ENCODE data around the gene HTRA3. TPM values are rescaled to one million over a fixed set of nuclear protein-coding genes. Genes with fewer than 3 reads are reported as not detected.

HTRA3 gene
- total and polyA plus RNA-seq, 2 of the 8 experiments (the other 6 are each of a cell fraction or from before 2014, with no cell fraction given), result 3.2 to 5.8 TPM

DNA sequence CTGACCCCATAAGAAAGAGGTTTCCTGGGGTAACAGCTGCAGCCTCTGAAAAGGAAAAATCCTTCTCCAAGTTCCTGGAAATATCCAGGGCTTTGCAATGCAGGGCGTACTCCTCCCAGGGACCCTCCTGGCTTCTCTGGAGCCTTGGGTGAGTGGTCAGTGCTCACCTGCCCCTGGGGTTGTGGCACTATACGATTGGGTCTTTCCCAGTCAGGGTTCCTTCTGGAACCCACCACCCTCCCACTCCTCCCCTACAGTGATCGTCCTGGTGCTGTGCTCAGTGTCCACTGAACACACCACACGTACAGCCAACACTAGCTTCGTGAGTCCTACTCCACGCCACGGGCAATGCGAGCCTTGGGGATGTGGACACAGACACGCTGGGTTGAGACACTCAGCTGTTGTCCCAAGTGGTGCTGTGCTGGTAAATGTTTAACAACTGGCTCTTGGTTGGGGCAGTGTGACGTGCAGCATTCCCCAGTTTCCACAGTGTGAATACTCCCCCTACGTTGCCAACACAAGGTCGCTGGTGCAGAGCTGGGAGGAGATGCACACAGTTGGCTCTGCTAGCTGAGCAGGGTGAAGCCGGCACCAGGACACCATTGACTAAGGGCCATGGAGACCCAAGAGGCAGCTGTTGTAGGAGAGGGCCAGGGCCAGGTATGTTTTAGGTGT lies 65.4 kb downstream of the HTRA3 start:
- WGBS, 2 experiments (ENCODE audit: extremely low coverage in 1 of 2, insufficient coverage in 1 of 2, insufficient read length in 1 of 2, insufficient replicate concordance in 2 of 2, low coverage in 1 of 2, low lambda C conversion rate in 2 of 2, missing lambda C conversion rate in 1 of 2), result 89% methylated on average over 13 of the region's 13 CpGs; no CpG with 5 or more reads in 1 of the 2 experiments
- H4K5ac ChIP-seq (ENCODE audit: insufficient read length, low read depth, low read length), result no peak overlapping the region
- 0 out of 2 replicates have a peak overlapping the region, but pooled peaks have one; percentile 41 for H4K8ac ChIP-seq (ENCODE audit: extremely low read depth, insufficient read depth, low read length)
- H2BK20ac ChIP-seq (ENCODE audit: low read length), result no peak overlapping the region
- H3K27me3 ChIP-seq (replicated peaks in 1 of 4; ENCODE audit: control insufficient read depth in 3 of 4, extremely low read depth in 1 of 4, insufficient read depth in 3 of 4, low read length in 3 of 4), result no peaks in the 10 kb centered on the region
- no peaks in the 10 kb centered on the region for H3K79me2 ChIP-seq (ENCODE audit: control insufficient read depth in 1 of 2, insufficient read depth in 2 of 2, low read length in 2 of 2)
- H4K20me1 ChIP-seq (replicated peaks in 1 of 2; ENCODE audit: control insufficient read depth in 1 of 2, insufficient read depth in 2 of 2, low read length in 2 of 2), result no peaks in the 10 kb centered on the region
- peak overlapping the region; percentile 82; the same call in 1 of the 2 replicates for H2AK5ac ChIP-seq (ENCODE audit: low read depth, low read length)
- FAIRE-seq (no peak), DNase-seq (ENCODE audit: low read depth in 1 of 2, low spot score in 2 of 2) (no peak)
- H3K23ac ChIP-seq (ENCODE audit: insufficient read length), result no peak overlapping the region
- no peak overlapping the region for H2AFZ ChIP-seq (ENCODE audit: low read length)
- CTCF ChIA-PET (ENCODE audit: partially characterized antibody), result interaction anchor here (0.6 to 3.0 kb wide), 7 partner anchors 8 to 74 kb away, joined by 3 to 13 read pairs (median 4); no protein-coding TSS in a partner anchor
- H3K9me3 ChIP-seq (ENCODE audit: insufficient read depth in 2 of 2, low read depth in 1 of 2, low read length in 1 of 2), result peaks cover 0 to 4% of the 10 kb centered on the region in 2 experiments; a peak in 1 of 4 replicates
- H3K4me1 ChIP-seq (replicated peaks in 1 of 4; ENCODE audit: control insufficient read depth in 3 of 4, insufficient read depth in 4 of 4, low read length in 3 of 4), result no peaks in the 10 kb centered on the region
- H3K4ac ChIP-seq (replicated peaks; ENCODE audit: insufficient read length, low read depth, low read length), result no peak overlapping the region
- H3K79me1 ChIP-seq (ENCODE audit: low read depth, low read length), result no peaks in the 10 kb centered on the region
- H3K14ac ChIP-seq (ENCODE audit: insufficient read length), result no peak overlapping the region
- no peak overlapping the region for H3K4me2 ChIP-seq (ENCODE audit: insufficient read depth in 1 of 2, low read depth in 2 of 2, low read length in 2 of 2)
- no peak overlapping the region for H3K18ac ChIP-seq (ENCODE audit: extremely low read depth, low read length)
- H3K36me3 ChIP-seq (ENCODE audit: control insufficient read depth in 2 of 4, insufficient read depth in 4 of 4, low read length in 3 of 4), result no peaks in the 10 kb centered on the region
- H4K91ac ChIP-seq (replicated peaks; ENCODE audit: insufficient read length, low read length), result no peak overlapping the region
- H2BK120ac ChIP-seq (replicated peaks; ENCODE audit: low read depth, low read length), result no peak overlapping the region
- H3K23me2 ChIP-seq (ENCODE audit: low read depth, low read length), result no peaks in the 10 kb centered on the region
- H3K9ac ChIP-seq (replicated peaks in 1 of 4; ENCODE audit: extremely low read depth in 1 of 4, low read depth in 3 of 4, low read length in 3 of 4), result no peak overlapping the region
- H2BK5ac ChIP-seq (ENCODE audit: low read depth, low read length), result no peak overlapping the region
- H3K27ac ChIP-seq (ENCODE audit: low read depth, low read length), result no peak overlapping the region
- no peak overlapping the region for H2BK15ac ChIP-seq (ENCODE audit: low read length)
- no peak overlapping the region for H3K56ac ChIP-seq (replicated peaks; ENCODE audit: insufficient read length, low read depth, low read length)
- H3K4me3 ChIP-seq (ENCODE audit: extremely low read depth in 1 of 4, insufficient read depth in 2 of 4, low read depth in 3 of 4, low read length in 4 of 4), result no peak overlapping the region
- no peak overlapping the region for H2BK12ac ChIP-seq (ENCODE audit: low read depth, low read length)
- POLR2A ChIA-PET (ENCODE audit: partially characterized antibody), result no interaction called here
- TF ChIP-seq GABPA (IDR thresholded peaks at IDR 0.05; ENCODE audit: borderline replicate concordance, insufficient read depth, low read length), result no peak
- TF ChIP-seq, protein P1, sequence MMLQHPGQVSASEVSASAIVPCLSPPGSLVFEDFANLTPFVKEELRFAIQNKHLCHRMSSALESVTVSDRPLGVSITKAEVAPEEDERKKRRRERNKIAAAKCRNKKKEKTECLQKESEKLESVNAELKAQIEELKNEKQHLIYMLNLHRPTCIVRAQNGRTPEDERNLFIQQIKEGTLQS (IDR thresholded peaks at IDR 0.05; ENCODE audit: insufficient read depth, low read depth, low read length), result no peak
- no peak for TF ChIP-seq CHD2 (IDR thresholded peaks at IDR 0.05; ENCODE audit: low read length)
- TF ChIP-seq, protein P2, sequence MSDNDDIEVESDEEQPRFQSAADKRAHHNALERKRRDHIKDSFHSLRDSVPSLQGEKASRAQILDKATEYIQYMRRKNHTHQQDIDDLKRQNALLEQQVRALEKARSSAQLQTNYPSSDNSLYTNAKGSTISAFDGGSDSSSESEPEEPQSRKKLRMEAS (IDR thresholded peaks at IDR 0.05), result no peak
- TF ChIP-seq GTF2F1 (IDR thresholded peaks at IDR 0.05; ENCODE audit: borderline replicate concordance, low read depth, low read length), result no peak
- TF ChIP-seq EGR1 (IDR thresholded peaks at IDR 0.05; ENCODE audit: borderline replicate concordance, low read depth, low read length), result no peak
- no peak for TF ChIP-seq JUND (IDR thresholded peaks at IDR 0.05; ENCODE audit: low read length)
- TF ChIP-seq PHF8 (conservative IDR thresholded peaks at IDR 0.05; ENCODE audit: low read depth, low read length), result no peak
- TF ChIP-seq CTBP2 (IDR thresholded peaks at IDR 0.05; ENCODE audit: borderline replicate concordance, insufficient read depth, insufficient read length, low read length), result no peak
- no peak for TF ChIP-seq SP4 (IDR thresholded peaks at IDR 0.05; ENCODE audit: low read length)
- TF ChIP-seq NRF1 (IDR thresholded peaks at IDR 0.05; ENCODE audit: low read depth, low read length), result no peak
- no peak for TF ChIP-seq SUZ12 (IDR thresholded peaks at IDR 0.05; ENCODE audit: low read length)

Data from H1 (cell line).